OCI-LY7 (cell line): ENCODE data around the gene TMEM151B. TPM values are rescaled to one million over a fixed set of nuclear protein-coding genes. Genes with fewer than 3 reads are reported as not detected.

Experiments used
- BruUV-seq: library from RNA; stranded (reverse); fragments of 400-500 nt; replicated peaks from 2 replicates; lab custom pipeline; 2021; lab: Mats Ljungman, UMichigan
- CTCF ChIA-PET: fragments of 300-600 bp; sonication (Branson Sonifier 250); formaldehyde crosslinking; loops from one replicate; lab custom pipeline; 2022; ENCODE audit warnings: antibody characterized with exemption; ENCODE audit not compliant: unreplicated experiment; lab: Charles Lee
- POLR2A ChIA-PET: fragments of 300-600 bp; sonication (Branson Sonifier 250); formaldehyde crosslinking; loops from one replicate; lab custom pipeline; 2022; ENCODE audit warnings: antibody characterized with exemption; lab: Charles Lee
- DNase-seq: peaks from one replicate; pipeline ENCODE4 v3.0.0-alpha.2; 2015; ENCODE audit warnings: low spot score
- H2AFZ ChIP-seq: fragments of 200-600 bp; sonication (generic), shearing (Covaris generic); 2 replicates; pipeline ENCODE4 v1.6.1; 2014; ENCODE audit warnings: mild to moderate bottlenecking, antibody characterized with exemption, low read length, moderate library complexity
- H3K27ac ChIP-seq: fragments of 200-600 bp; sonication (generic); 2 replicates; pipeline ENCODE4 v1.5.1; 2014; ENCODE audit warnings: mixed run types, low read depth, mild to moderate bottlenecking, moderate library complexity, low read length, inconsistent platforms; ENCODE audit not compliant: poor library complexity, severe bottlenecking
- H3K36me3 ChIP-seq: fragments of 200-600 bp; sonication (generic); 2 replicates; pipeline ENCODE4 v1.6.1; 2014; ENCODE audit warnings: mild to moderate bottlenecking, antibody characterized with exemption, low read length, moderate library complexity, mixed read lengths; ENCODE audit not compliant: insufficient read depth
- H3K4me1 ChIP-seq: fragments of 200-600 bp; sonication (generic); 2 replicates; pipeline ENCODE4 v1.5.1; 2014; ENCODE audit warnings: mild to moderate bottlenecking, low read length; ENCODE audit not compliant: insufficient read depth, poor library complexity, severe bottlenecking
- H3K4me2 ChIP-seq: fragments of 200-600 bp; sonication (generic); 2 replicates; pipeline ENCODE4 v1.6.1; 2014; ENCODE audit warnings: mild to moderate bottlenecking, low read length
- H3K4me3 ChIP-seq: fragments of 200-600 bp; sonication (generic); 2 replicates; pipeline ENCODE4 v1.5.1; 2014; ENCODE audit warnings: mild to moderate bottlenecking, low read depth, low read length; ENCODE audit not compliant: poor library complexity, severe bottlenecking
- H3K79me2 ChIP-seq: fragments of 200-600 bp; sonication (generic); 2 replicates; pipeline ENCODE4 v1.6.1; 2016; ENCODE audit warnings: low read depth, mild to moderate bottlenecking, low read length, moderate library complexity, mixed read lengths; ENCODE audit not compliant: insufficient read depth
- H3K9me2 ChIP-seq: fragments of 200-600 bp; sonication (generic); 2 replicates; pipeline ENCODE4 v1.6.1; 2016; ENCODE audit warnings: mild to moderate bottlenecking, low read length, mixed read lengths; ENCODE audit not compliant: insufficient read depth
- H3K9me3 ChIP-seq: fragments of 200-600 bp; sonication (generic); 2 replicates; pipeline ENCODE4 v1.6.1; 2014; ENCODE audit warnings: mild to moderate bottlenecking, mixed run types, low read length, mixed read lengths
- H4K20me1 ChIP-seq: fragments of 200-600 bp; sonication (generic); 2 replicates; pipeline ENCODE4 v1.6.1; 2014; ENCODE audit warnings: mild to moderate bottlenecking, antibody characterized with exemption, low read length, moderate library complexity, mixed read lengths; ENCODE audit not compliant: insufficient read depth
- EZH2phosphoT487 ChIP-seq: fragments of 200-600 bp; sonication (generic); IDR thresholded peaks from 2 replicates; pipeline ENCODE4 v1.6.1; 2018; ENCODE audit warnings: low read depth, borderline replicate concordance, mild to moderate bottlenecking, mixed run types, antibody characterized with exemption, low read length, moderate library complexity, mixed read lengths
- intact Hi-C: fragments of 100-400 bp; cut with micrococcal nuclease; formaldehyde crosslinking; loops from one replicate; pipeline ENCODE4 v1.10.0; 2022; ENCODE audit not compliant: unreplicated experiment
- total RNA-seq, 2 experiments: library from RNA; depleted of rRNA in 1 of 2; stranded (reverse); fragments of >200 nt in 1 of 2; shearing (Covaris generic) in 1 of 2; gene quantifications; 2 replicates each; pipeline ENCODE4 v1.2.3, GENCODE V29; 2014 to 2022
- TF ChIP-seq, protein P1 (sequence below): fragments of 200-600 bp; sonication (generic); conservative IDR thresholded peaks from 2 replicates; pipeline ENCODE4 v1.5.1; 2014; ENCODE audit warnings: mild to moderate bottlenecking, antibody characterized with exemption, low read length, moderate library complexity, mixed read lengths

The TMEM151B gene
- total RNA-seq, 2 experiments from 2014 or later = 0.15 TPM; not detected in 1

DNA sequence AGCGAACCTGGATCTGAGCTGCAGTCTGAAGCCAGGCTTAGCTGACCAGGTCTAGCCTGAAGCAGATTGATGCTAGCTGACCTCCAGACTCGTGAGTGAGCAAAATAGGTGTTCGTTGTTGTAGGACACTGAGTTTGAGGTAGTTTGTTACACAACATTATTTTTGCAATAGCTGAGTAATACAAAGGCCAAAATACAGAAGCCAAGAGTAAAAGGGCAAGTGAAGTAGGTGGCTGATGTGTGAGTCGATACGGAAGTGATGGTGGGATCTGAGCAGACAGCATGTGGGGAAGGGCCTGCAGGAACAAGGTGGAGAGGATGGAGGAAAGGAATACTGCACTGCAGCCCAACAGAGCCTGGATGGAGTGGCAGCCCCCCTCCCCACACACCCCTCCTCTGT, 63.7 kb downstream of the TMEM151B start:
- Histone ChIP-seq H3K36me3 (no peaks in the 10 kb centered on the region), H3K9me3 (no peaks in the 10 kb centered on the region), H3K79me2 (no peaks in the 10 kb centered on the region), H3K4me3 (no peak overlapping the region), H3K4me2 (no peak overlapping the region), H3K27ac (no peak overlapping the region), H4K20me1 (no peaks in the 10 kb centered on the region), H2AFZ (no peak overlapping the region), H3K4me1 (no peaks in the 10 kb centered on the region), H3K9me2 (no peaks in the 10 kb centered on the region)
- BruUV-seq = no TSS peak
- DNase-seq = no peak
- CTCF ChIA-PET = no interaction called here
- TF ChIP-seq, protein P1, sequence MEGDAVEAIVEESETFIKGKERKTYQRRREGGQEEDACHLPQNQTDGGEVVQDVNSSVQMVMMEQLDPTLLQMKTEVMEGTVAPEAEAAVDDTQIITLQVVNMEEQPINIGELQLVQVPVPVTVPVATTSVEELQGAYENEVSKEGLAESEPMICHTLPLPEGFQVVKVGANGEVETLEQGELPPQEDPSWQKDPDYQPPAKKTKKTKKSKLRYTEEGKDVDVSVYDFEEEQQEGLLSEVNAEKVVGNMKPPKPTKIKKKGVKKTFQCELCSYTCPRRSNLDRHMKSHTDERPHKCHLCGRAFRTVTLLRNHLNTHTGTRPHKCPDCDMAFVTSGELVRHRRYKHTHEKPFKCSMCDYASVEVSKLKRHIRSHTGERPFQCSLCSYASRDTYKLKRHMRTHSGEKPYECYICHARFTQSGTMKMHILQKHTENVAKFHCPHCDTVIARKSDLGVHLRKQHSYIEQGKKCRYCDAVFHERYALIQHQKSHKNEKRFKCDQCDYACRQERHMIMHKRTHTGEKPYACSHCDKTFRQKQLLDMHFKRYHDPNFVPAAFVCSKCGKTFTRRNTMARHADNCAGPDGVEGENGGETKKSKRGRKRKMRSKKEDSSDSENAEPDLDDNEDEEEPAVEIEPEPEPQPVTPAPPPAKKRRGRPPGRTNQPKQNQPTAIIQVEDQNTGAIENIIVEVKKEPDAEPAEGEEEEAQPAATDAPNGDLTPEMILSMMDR = no peak
- no peak for TF ChIP-seq EZH2phosphoT487
- POLR2A ChIA-PET = interaction anchor here (0.6 kb wide), 1 partner anchor 694 kb away, joined by 3 read pairs; no protein-coding TSS in a partner anchor
- intact Hi-C loops = no loop called here

DNA sequence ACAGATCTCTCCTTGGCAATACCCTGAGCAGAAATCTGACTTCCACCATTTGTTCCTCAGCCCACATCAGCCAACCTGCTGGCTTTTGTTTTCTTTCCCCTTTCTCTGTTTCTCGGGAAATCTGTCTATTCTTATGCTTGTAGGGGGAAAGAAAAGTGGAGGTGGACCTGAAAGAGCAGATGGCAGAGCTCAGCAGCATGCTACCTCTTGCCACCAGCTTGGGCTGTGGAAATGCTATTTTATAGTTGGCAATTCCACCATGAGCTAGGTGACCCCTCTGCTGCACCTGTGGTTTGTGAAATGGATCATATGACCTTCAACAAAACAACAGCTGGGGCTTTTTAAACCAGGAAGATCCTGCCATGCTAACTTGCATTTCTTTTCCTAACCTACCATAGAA, 65.4 kb downstream of the TMEM151B start:
- Histone ChIP-seq H3K79me2 (no peaks in the 10 kb centered on the region), H3K36me3 (no peaks in the 10 kb centered on the region), H3K4me2 (no peak overlapping the region), H3K27ac (no peak overlapping the region), H2AFZ (no peak overlapping the region), H3K9me2 (no peaks in the 10 kb centered on the region), H3K4me1 (no peaks in the 10 kb centered on the region), H3K9me3 (no peaks in the 10 kb centered on the region), H4K20me1 (no peaks in the 10 kb centered on the region), H3K4me3 (no peak overlapping the region)
- POLR2A ChIA-PET = interaction anchor here (0.7 to 0.9 kb wide), 2 partner anchors 8 to 12 kb away, joined by 3 read pairs; no protein-coding TSS in a partner anchor
- no peak for DNase-seq
- intact Hi-C loops = loop anchor here (5.0 kb wide), 1 partner anchor 238 kb away; no protein-coding TSS in a partner anchor
- BruUV-seq = no TSS peak
- CTCF ChIA-PET = no interaction called here
- TF ChIP-seq EZH2phosphoT487 = no peak
- TF ChIP-seq, protein P1 = no peak

DNA sequence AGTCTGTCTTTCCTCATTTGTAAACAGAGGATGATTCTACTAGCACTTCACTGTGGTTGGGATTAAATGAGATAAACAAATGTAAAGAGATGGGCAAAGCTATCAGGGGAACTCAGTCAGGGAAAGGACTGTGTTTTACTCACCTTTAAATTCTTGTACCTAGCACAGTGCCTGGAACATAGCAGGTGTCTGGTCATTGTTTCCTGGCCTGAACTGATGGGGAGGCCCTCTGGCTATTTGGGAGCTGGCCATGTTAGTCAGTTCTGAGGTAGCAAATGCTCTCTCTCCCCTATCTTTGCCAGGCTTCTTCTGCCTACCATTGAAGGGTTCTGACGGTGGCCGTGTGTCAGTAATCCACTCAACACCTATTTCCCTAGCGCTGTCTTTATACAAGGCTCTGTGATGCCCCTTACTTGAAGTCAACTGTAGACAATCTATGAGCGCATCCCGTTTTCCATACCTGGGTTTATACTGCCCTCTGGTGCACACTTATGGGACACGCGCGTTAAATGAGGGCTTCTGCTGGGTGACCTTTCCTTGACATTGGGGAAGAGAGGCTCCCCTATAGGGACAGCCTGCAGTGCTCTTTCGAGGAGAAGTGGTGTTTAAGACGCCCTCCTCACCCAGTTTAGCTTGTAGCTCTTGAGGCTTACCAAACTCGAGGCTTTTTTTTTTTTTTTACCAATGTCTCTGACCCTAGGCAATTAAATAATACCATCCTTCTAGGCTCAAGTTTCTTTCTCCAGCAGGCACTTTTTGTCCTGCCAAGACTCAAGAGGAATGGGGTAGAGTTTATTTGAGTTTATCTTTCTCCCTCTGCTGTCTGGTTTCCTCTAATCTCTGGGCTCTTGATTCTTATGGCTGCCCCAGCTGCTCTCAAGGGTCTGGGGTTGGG, 68.2 kb downstream of the TMEM151B start:
- Histone ChIP-seq H3K4me3 (no peak overlapping the region), H3K36me3 (no peaks in the 10 kb centered on the region), H4K20me1 (no peaks in the 10 kb centered on the region), H3K4me2 (no peak overlapping the region), H3K9me2 (no peaks in the 10 kb centered on the region), H3K9me3 (no peaks in the 10 kb centered on the region), H2AFZ (no peak overlapping the region), H3K27ac (no peak overlapping the region), H3K4me1 (no peaks in the 10 kb centered on the region), H3K79me2 (no peaks in the 10 kb centered on the region)
- peak; percentile 80 for DNase-seq
- TF ChIP-seq EZH2phosphoT487 = no peak
- TF ChIP-seq, protein P1 = peak; percentile 86
- ChIA-PET CTCF (interaction anchor here (1.2 kb wide), 1 partner anchor 46 kb away, joined by 3 read pairs; no protein-coding TSS in a partner anchor), POLR2A (no interaction called here)
- intact Hi-C loops = loop anchor here (1.0 to 5.0 kb wide), 3 partner anchors 70 to 241 kb away; no protein-coding TSS in a partner anchor
- no TSS peak for BruUV-seq
